Measurements from ENCODE around the gene SPOCK2. TPM values are rescaled to one million over a fixed set of nuclear protein-coding genes. Genes with fewer than 3 reads are reported as not detected.

The SPOCK2 gene
- total and polyA plus RNA-seq, 2 of the 13 experiments (the other 11 are each of a cell fraction or from before 2014, with no cell fraction given) = 8.6 to 30.6 TPM

DNA sequence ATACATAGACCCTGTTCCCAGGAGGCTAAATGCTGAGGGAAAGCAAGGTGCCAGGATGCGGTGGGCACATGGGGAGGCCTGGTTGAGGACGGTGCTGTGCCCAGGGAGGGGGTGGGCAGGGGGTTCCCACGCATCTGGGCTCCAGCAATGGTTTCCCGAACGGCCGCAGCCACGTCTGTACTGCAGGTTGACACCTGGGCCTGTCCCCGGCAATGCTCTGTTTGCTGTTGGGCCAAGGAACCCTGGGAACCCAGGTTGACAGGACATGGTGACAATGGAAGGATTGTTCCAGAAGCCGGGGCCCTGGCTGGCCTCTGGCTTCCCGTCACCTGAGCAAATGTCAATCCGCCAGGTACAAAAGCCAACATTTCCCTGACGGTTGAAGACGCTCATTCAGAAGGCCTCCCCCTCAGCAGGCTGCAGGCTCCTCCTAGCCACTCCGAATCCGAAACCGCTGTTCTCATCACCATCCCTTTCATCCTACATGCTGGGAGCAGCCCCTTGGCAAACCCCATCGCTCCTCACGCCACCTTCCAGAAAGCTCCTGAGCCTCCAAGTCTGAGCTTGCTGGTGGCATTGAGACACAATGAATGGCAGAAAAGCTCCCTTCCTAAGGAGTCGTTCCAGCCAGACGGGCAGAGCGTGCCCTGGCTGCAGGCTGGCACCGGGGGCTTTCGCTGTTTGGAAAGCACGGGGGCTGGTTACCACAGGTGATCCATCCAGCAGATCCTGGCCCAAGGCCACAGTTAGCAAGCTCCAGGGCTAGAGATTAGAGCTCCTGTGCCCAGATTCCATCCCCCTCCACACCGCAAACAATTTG, 31.2 kb downstream of the SPOCK2 start (continued):
- TF ChIP-seq, protein P1, sequence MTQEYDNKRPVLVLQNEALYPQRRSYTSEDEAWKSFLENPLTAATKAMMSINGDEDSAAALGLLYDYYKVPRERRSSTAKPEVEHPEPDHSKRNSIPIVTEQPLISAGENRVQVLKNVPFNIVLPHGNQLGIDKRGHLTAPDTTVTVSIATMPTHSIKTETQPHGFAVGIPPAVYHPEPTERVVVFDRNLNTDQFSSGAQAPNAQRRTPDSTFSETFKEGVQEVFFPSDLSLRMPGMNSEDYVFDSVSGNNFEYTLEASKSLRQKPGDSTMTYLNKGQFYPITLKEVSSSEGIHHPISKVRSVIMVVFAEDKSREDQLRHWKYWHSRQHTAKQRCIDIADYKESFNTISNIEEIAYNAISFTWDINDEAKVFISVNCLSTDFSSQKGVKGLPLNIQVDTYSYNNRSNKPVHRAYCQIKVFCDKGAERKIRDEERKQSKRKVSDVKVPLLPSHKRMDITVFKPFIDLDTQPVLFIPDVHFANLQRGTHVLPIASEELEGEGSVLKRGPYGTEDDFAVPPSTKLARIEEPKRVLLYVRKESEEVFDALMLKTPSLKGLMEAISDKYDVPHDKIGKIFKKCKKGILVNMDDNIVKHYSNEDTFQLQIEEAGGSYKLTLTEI (CRISPR knock-in tag; conservative IDR thresholded peaks at IDR 0.05) = no peak
- TF ChIP-seq MED1 (CRISPR knock-in tag; IDR thresholded peaks at IDR 0.05) = peak; percentile 77
- TF ChIP-seq MIER3 (CRISPR knock-in tag; IDR thresholded peaks at IDR 0.05; ENCODE audit: borderline replicate concordance) = peak; percentile 21; the same call in 1 of the 2 replicates
- no peak for TF ChIP-seq NAIF1 (CRISPR knock-in tag; IDR thresholded peaks at IDR 0.05; ENCODE audit: borderline replicate concordance)
- TF ChIP-seq SSRP1 (CRISPR knock-in tag; IDR thresholded peaks at IDR 0.05) = no peak
- TF ChIP-seq ZNF562 (CRISPR knock-in tag; IDR thresholded peaks at IDR 0.05; ENCODE audit: borderline replicate concordance) = no peak
- TF ChIP-seq, protein P2, sequence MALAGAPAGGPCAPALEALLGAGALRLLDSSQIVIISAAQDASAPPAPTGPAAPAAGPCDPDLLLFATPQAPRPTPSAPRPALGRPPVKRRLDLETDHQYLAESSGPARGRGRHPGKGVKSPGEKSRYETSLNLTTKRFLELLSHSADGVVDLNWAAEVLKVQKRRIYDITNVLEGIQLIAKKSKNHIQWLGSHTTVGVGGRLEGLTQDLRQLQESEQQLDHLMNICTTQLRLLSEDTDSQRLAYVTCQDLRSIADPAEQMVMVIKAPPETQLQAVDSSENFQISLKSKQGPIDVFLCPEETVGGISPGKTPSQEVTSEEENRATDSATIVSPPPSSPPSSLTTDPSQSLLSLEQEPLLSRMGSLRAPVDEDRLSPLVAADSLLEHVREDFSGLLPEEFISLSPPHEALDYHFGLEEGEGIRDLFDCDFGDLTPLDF (CRISPR knock-in tag; IDR thresholded peaks at IDR 0.05) = no peak
- TF ChIP-seq TCF7 (IDR thresholded peaks at IDR 0.05; ENCODE audit: low read depth) = no peak
- TF ChIP-seq ZMYM2 (CRISPR knock-in tag; IDR thresholded peaks at IDR 0.05) = no peak
- TF ChIP-seq ETV6 (CRISPR knock-in tag; conservative IDR thresholded peaks at IDR 0.05) = no peak
- TF ChIP-seq, protein P3, sequence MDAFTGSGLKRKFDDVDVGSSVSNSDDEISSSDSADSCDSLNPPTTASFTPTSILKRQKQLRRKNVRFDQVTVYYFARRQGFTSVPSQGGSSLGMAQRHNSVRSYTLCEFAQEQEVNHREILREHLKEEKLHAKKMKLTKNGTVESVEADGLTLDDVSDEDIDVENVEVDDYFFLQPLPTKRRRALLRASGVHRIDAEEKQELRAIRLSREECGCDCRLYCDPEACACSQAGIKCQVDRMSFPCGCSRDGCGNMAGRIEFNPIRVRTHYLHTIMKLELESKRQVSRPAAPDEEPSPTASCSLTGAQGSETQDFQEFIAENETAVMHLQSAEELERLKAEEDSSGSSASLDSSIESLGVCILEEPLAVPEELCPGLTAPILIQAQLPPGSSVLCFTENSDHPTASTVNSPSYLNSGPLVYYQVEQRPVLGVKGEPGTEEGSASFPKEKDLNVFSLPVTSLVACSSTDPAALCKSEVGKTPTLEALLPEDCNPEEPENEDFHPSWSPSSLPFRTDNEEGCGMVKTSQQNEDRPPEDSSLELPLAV (CRISPR knock-in tag; conservative IDR thresholded peaks at IDR 0.05; ENCODE audit: low read depth) = no peak
- TF ChIP-seq, protein P4, sequence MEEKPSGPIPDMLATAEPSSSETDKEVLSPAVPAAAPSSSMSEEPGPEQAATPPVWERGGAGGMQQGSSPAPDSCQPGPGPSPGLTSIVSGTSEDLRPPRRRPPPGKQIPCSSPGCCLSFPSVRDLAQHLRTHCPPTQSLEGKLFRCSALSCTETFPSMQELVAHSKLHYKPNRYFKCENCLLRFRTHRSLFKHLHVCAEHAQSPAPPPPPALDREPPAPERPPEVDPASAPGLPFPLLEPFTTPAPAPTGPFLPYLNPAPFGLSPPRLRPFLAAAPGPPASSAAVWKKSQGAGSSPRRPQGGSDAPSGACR (CRISPR knock-in tag; IDR thresholded peaks at IDR 0.05) = no peak
- TF ChIP-seq ZNF572 (CRISPR knock-in tag; IDR thresholded peaks at IDR 0.05) = no peak
- TF ChIP-seq, protein P5, sequence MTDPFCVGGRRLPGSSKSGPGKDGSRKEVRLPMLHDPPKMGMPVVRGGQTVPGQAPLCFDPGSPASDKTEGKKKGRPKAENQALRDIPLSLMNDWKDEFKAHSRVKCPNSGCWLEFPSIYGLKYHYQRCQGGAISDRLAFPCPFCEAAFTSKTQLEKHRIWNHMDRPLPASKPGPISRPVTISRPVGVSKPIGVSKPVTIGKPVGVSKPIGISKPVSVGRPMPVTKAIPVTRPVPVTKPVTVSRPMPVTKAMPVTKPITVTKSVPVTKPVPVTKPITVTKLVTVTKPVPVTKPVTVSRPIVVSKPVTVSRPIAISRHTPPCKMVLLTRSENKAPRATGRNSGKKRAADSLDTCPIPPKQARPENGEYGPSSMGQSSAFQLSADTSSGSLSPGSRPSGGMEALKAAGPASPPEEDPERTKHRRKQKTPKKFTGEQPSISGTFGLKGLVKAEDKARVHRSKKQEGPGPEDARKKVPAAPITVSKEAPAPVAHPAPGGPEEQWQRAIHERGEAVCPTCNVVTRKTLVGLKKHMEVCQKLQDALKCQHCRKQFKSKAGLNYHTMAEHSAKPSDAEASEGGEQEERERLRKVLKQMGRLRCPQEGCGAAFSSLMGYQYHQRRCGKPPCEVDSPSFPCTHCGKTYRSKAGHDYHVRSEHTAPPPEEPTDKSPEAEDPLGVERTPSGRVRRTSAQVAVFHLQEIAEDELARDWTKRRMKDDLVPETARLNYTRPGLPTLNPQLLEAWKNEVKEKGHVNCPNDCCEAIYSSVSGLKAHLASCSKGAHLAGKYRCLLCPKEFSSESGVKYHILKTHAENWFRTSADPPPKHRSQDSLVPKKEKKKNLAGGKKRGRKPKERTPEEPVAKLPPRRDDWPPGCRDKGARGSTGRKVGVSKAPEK (CRISPR knock-in tag; IDR thresholded peaks at IDR 0.05; ENCODE audit: borderline replicate concordance) = no peak
- TF ChIP-seq GABPB1 (CRISPR knock-in tag; IDR thresholded peaks at IDR 0.05) = no peak; the same call in 1 of the 2 replicates
- no peak for TF ChIP-seq HOXD1 (CRISPR knock-in tag; IDR thresholded peaks at IDR 0.05)
- TF ChIP-seq, protein P6, sequence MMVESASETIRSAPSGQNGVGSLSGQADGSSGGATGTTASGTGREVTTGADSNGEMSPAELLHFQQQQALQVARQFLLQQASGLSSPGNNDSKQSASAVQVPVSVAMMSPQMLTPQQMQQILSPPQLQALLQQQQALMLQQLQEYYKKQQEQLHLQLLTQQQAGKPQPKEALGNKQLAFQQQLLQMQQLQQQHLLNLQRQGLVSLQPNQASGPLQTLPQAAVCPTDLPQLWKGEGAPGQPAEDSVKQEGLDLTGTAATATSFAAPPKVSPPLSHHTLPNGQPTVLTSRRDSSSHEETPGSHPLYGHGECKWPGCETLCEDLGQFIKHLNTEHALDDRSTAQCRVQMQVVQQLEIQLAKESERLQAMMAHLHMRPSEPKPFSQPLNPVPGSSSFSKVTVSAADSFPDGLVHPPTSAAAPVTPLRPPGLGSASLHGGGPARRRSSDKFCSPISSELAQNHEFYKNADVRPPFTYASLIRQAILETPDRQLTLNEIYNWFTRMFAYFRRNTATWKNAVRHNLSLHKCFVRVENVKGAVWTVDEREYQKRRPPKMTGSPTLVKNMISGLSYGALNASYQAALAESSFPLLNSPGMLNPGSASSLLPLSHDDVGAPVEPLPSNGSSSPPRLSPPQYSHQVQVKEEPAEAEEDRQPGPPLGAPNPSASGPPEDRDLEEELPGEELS (CRISPR knock-in tag; IDR thresholded peaks at IDR 0.05) = peak; percentile 83
- TF ChIP-seq, protein P7, sequence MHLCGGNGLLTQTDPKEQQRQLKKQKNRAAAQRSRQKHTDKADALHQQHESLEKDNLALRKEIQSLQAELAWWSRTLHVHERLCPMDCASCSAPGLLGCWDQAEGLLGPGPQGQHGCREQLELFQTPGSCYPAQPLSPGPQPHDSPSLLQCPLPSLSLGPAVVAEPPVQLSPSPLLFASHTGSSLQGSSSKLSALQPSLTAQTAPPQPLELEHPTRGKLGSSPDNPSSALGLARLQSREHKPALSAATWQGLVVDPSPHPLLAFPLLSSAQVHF (CRISPR knock-in tag; IDR thresholded peaks at IDR 0.05) = no peak

Measured in HepG2 (cell line).